Inflammatory macrophage treated with lipopolysaccharide for 1 hour (primary cell): ENCODE measurements around the gene FANCE.
"Not testable (repeated sequence)": the region's sequence is repeated elsewhere in the genome, so short reads cannot be mapped to it uniquely, and the experiment has no call there.

Source experiments
- DNase-seq, 2 donors: peaks; one replicate each; pipeline ENCODE4 v3.0.0-alpha.2; 2020 to 2022

Gene FANCE

GRCh38 chr6:35499372-35499771 lies 47.2 kb downstream of the FANCE start:
- no peak for DNase-seq

GRCh38 chr6:35500782-35501181 lies 48.6 kb downstream of the FANCE start:
- peak in 1 of 2 donors; percentile 31 for DNase-seq

- DNase-seq, result no peak
Observed at GRCh38 chr6:35501784-35502183, 49.6 kb downstream of the FANCE start.

- DNase-seq, result no peak
Observed at GRCh38 chr6:35503534-35503933, 51.4 kb downstream of the FANCE start.

- DNase-seq, result no peak
Observed at GRCh38 chr6:35505999-35506412, 53.9 kb downstream of the FANCE start.

GRCh38 chr6:35506536-35506935 lies 54.4 kb downstream of the FANCE start:
- DNase-seq, result no peak

GRCh38 chr6:35507221-35507620 lies 55.1 kb downstream of the FANCE start:
- DNase-seq, result no peak

- no peak for DNase-seq
Observed at GRCh38 chr6:35508027-35508426, 55.9 kb downstream of the FANCE start.

GRCh38 chr6:35508542-35508941 lies 56.4 kb downstream of the FANCE start:
- no peak for DNase-seq

- no peak for DNase-seq
Observed at GRCh38 chr6:35510916-35511561, 58.9 kb downstream of the FANCE start.

GRCh38 chr6:35511562-35511941 lies 59.4 kb downstream of the FANCE start:
- DNase-seq, result no peak

- DNase-seq, result no peak
Observed at GRCh38 chr6:35512006-35512405, 59.9 kb downstream of the FANCE start.

GRCh38 chr6:35512740-35513139 lies 60.6 kb downstream of the FANCE start, which contains the start of gene TULP1:
Gene TULP1 (minus strand): TSS chr6:35512896. CDS start chr6:35512858, 38 bp downstream.
- no peak for DNase-seq

- no peak for DNase-seq
Observed at GRCh38 chr6:35514587-35514986, 62.4 kb downstream of the FANCE start.

- DNase-seq, result not testable (repeated sequence)
Observed at GRCh38 chr6:35515939-35516338, 63.8 kb downstream of the FANCE start.
